Gastrocnemius medialis (tissue), 4 donors: Measurements from ENCODE around the gene INTS7.

Experiments
- CTCF ChIP-seq, 5 experiments: fragments of 450-650 bp in 3 of 5; fragments of 200-600 bp in 2 of 5; sonication (generic) in 2 of 5; IDR thresholded peaks in 4 of 5; conservative IDR thresholded peaks in 1 of 5; 1 replicate in 4 of 5; 2 replicates in 1 of 5; pipeline ENCODE4 v1.5.1; 2016 to 2019; ENCODE audit warnings: antibody characterized with exemption in 5 of 5, mild to moderate bottlenecking in 3 of 5, moderate library complexity in 3 of 5
- POLR2A ChIP-seq, 2 donors: fragments of 450-650 bp; IDR thresholded peaks; one replicate each; pipeline ENCODE4 v1.6.1; 2017; ENCODE audit warnings: antibody characterized with exemption in 2 of 2, mild to moderate bottlenecking in 2 of 2, moderate library complexity in 2 of 2

DNA sequence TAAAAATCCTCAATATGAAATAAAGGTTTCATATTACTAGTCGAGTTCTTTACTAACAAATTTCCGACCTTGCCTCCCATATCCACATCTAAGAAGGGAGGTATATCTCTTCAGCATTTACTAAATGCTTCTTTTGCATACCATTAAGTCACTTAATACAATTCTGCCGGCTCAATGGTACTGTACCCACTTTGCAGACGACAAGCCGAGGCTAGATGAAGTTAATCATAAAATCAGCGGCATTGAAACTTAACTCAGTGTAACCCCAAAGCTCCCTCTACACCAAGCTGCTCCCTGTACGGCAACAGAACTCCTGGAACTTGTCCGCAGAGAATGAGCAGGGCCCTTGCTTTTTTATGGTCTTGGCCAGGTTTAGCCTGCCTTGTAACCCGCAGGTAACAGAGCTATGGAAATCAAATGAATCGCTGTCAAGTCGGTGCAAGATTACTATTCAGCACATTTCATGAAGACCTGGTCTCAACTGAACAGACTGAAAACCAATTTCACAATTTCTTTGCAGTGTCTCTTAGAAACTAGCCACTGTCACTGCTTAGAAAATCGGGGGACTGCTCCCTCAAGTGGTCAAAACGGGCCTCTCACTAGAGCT, 738 bp downstream of the INTS7 start:
- TF ChIP-seq POLR2A (IDR thresholded peaks at IDR 0.05) (no peak), CTCF (IDR thresholded peaks at IDR 0.05 in 4 of 5, conservative IDR thresholded peaks at IDR 0.05 in 1 of 5) (no peak)
